GM13977 (cell line): ENCODE results near the gene RNF208.

Source experiments
- DNase-seq: peaks from one replicate; pipeline ENCODE4 v3.0.0; 2012; ENCODE audit warnings: low spot score
- CTCF ChIP-seq: IDR thresholded peaks from 2 replicates; pipeline ENCODE4 v1.5.1; 2012; ENCODE audit warnings: mild to moderate bottlenecking, control low read depth; ENCODE audit not compliant: insufficient read depth; ENCODE audit errors: extremely low read depth, missing control alignments
- in situ Hi-C: fragments of 300-500 bp; cut with MboI; formaldehyde crosslinking; loops from one replicate; pipeline ENCODE4 v1.12.0; 2022; ENCODE audit warnings: low sequenced_read_pairs, low pct_unique_long_range_greater_than_20kb, mixed read lengths, inconsistent platforms; ENCODE audit not compliant: unreplicated experiment

Gene RNF208

GRCh38 chr9:137189297-137190295, 32.4 kb downstream of the RNF208 start:
- TF ChIP-seq CTCF: no peak
- in situ Hi-C loops: no loop called here
- DNase-seq: no peak

- in situ Hi-C loops: no loop called here
- peak; percentile 98 for DNase-seq
- TF ChIP-seq CTCF: peak; percentile 56
These were observed 33.3 kb downstream of the RNF208 start, which contains the start of the genes ANAPC2 and SSNA1 for GRCh38 chr9:137188490-137189296. ANAPC2 (minus strand) TSS chr9:137188560; CDS start chr9:137188532, 28 bp downstream. SSNA1 (plus strand) TSS chr9:137188676; CDS start chr9:137188727, 51 bp downstream.

- TF ChIP-seq CTCF: no peak
- DNase-seq: no peak
- in situ Hi-C loops: no loop called here
These were observed 34.0 kb downstream of the RNF208 start for GRCh38 chr9:137188086-137188489.

- TF ChIP-seq CTCF: no peak
- in situ Hi-C loops: no loop called here
- DNase-seq: no peak
These were observed 34.7 kb downstream of the RNF208 start for GRCh38 chr9:137187386-137187785.

- DNase-seq: no peak
- in situ Hi-C loops: no loop called here
- no peak for TF ChIP-seq CTCF
These were observed 35.7 kb downstream of the RNF208 start for GRCh38 chr9:137186385-137186784.

- no peak for DNase-seq
- in situ Hi-C loops: no loop called here
- no peak for TF ChIP-seq CTCF
These were observed 36.1 kb downstream of the RNF208 start for GRCh38 chr9:137185921-137186320.
